Measurements from ENCODE around the gene NUP43. TPM values are rescaled to one million over a fixed set of nuclear protein-coding genes. Genes with fewer than 3 reads are reported as not detected.

NUP43 gene
- total and polyA plus RNA-seq, 2 donors (not counting 1 experiment from before 2014, with no cell fraction given) = 12.9 to 75.7 TPM

- Histone ChIP-seq H2AFZ (ENCODE audit: insufficient read depth, low read depth, low read length, poor library complexity, severe bottlenecking) (no peak overlapping the region), H3K4me2 (replicated peaks; ENCODE audit: low read depth, low read length, poor library complexity, severe bottlenecking) (no peak overlapping the region), H3K4me1 (ENCODE audit: control insufficient read depth in 2 of 2, insufficient read depth in 2 of 2, low read length in 2 of 2) (no peaks in the 10 kb centered on the region), H3K36me3 (replicated peaks in 1 of 2; ENCODE audit: control extremely low read depth in 1 of 2, control insufficient read depth in 1 of 2, extremely low read depth in 1 of 2, insufficient read depth in 2 of 2, low read length in 1 of 2) (peaks cover 8 to 59% of the 10 kb centered on the region in 2 experiments), H3K9ac (ENCODE audit: low read length) (no peak overlapping the region), H3K27me3 (replicated peaks in 1 of 4; ENCODE audit: control extremely low read depth in 1 of 4, control insufficient read depth in 3 of 4, insufficient read depth in 4 of 4, low read length in 3 of 4) (no peaks in the 10 kb centered on the region), H3K9me3 (ENCODE audit: control extremely low read depth in 1 of 3, control insufficient read depth in 2 of 3, insufficient read depth in 1 of 3, low read length in 2 of 3) (no peaks in the 10 kb centered on the region), H4K20me1 (ENCODE audit: control insufficient read depth, insufficient read depth, low read length, poor library complexity, severe bottlenecking) (no peaks in the 10 kb centered on the region), H3K79me2 (ENCODE audit: control insufficient read depth, insufficient read depth, low read length) (peaks cover 3% of the 10 kb centered on the region), H3K4me3 (ENCODE audit: control extremely low read depth in 1 of 5, extremely low read depth in 1 of 5, insufficient read depth in 1 of 5, low read depth in 2 of 5, low read length in 4 of 5) (no peak overlapping the region), H3K27ac (ENCODE audit: low read length in 2 of 2) (no peak overlapping the region)
- Mint-ChIP-seq H3K4me1 (no peaks in the 10 kb centered on the region), H3K27me3 (no peaks in the 10 kb centered on the region), H3K4me3 (no peak overlapping the region), H3K27ac (no peak overlapping the region), H3K9me3 (ENCODE audit: insufficient read depth) (no peaks in the 10 kb centered on the region)
- WGBS (ENCODE audit: insufficient coverage) = no CpG with 5 or more reads among the region's 1 CpG
- intact Hi-C loops (cut with micrococcal nuclease) = no loop called here
- ATAC-seq (ENCODE audit: low read depth) = no peak
- CTCF ChIA-PET = interaction anchor here (0.6 kb wide), 1 partner anchor 11 kb away, joined by 5 read pairs; no protein-coding TSS in a partner anchor
- POLR2A ChIA-PET = no interaction called here
- no peak for DNase-seq
- TF ChIP-seq CTCF (IDR thresholded peaks at IDR 0.05) = no peak
- TF ChIP-seq EZH2 (IDR thresholded peaks at IDR 0.05; ENCODE audit: borderline replicate concordance, insufficient read depth, low read depth, low read length, poor library complexity, severe bottlenecking) = no peak
Observed at GRCh38 chr6:149734915-149735314, 11.4 kb downstream of the NUP43 start.

GRCh38 chr6:149733089-149733720, 13.1 kb downstream of the NUP43 start:
- Histone ChIP-seq H4K20me1 (ENCODE audit: control insufficient read depth, insufficient read depth, low read length, poor library complexity, severe bottlenecking) (no peaks in the 10 kb centered on the region), H3K4me3 (ENCODE audit: control extremely low read depth in 1 of 5, extremely low read depth in 1 of 5, insufficient read depth in 1 of 5, low read depth in 2 of 5, low read length in 4 of 5) (no peak overlapping the region), H3K27me3 (replicated peaks in 1 of 4; ENCODE audit: control extremely low read depth in 1 of 4, control insufficient read depth in 3 of 4, insufficient read depth in 4 of 4, low read length in 3 of 4) (no peaks in the 10 kb centered on the region), H3K4me1 (ENCODE audit: control insufficient read depth in 2 of 2, insufficient read depth in 2 of 2, low read length in 2 of 2) (peaks cover 6 to 8% of the 10 kb centered on the region in 2 donors), H3K4me2 (replicated peaks; ENCODE audit: low read depth, low read length, poor library complexity, severe bottlenecking) (no peak overlapping the region), H3K9me3 (ENCODE audit: control extremely low read depth in 1 of 3, control insufficient read depth in 2 of 3, insufficient read depth in 1 of 3, low read length in 2 of 3) (no peaks in the 10 kb centered on the region), H2AFZ (ENCODE audit: insufficient read depth, low read depth, low read length, poor library complexity, severe bottlenecking) (no peak overlapping the region), H3K27ac (ENCODE audit: low read length in 2 of 2) (no peak overlapping the region), H3K79me2 (ENCODE audit: control insufficient read depth, insufficient read depth, low read length) (peaks cover 3% of the 10 kb centered on the region), H3K9ac (ENCODE audit: low read length) (no peak overlapping the region), H3K36me3 (replicated peaks in 1 of 2; ENCODE audit: control extremely low read depth in 1 of 2, control insufficient read depth in 1 of 2, extremely low read depth in 1 of 2, insufficient read depth in 2 of 2, low read length in 1 of 2) (peaks cover 8 to 60% of the 10 kb centered on the region in 2 experiments)
- TF ChIP-seq EZH2 (IDR thresholded peaks at IDR 0.05; ENCODE audit: borderline replicate concordance, insufficient read depth, low read depth, low read length, poor library complexity, severe bottlenecking) (no peak), CTCF (IDR thresholded peaks at IDR 0.05) (no peak)
- DNase-seq (no peak), ATAC-seq (ENCODE audit: low read depth) (no peak)
- ChIA-PET POLR2A (no interaction called here), CTCF (no interaction called here)
- no peak overlapping the region for H3K4me3 Mint-ChIP-seq
- H3K27me3 Mint-ChIP-seq = no peaks in the 10 kb centered on the region
- H3K4me1 Mint-ChIP-seq = peaks cover 7% of the 10 kb centered on the region
- intact Hi-C loops (cut with micrococcal nuclease) = no loop called here
- no peak overlapping the region for H3K27ac Mint-ChIP-seq
- 100% methylated on average over 2 of the region's 2 CpGs for WGBS (ENCODE audit: insufficient coverage)
- no peaks in the 10 kb centered on the region for H3K9me3 Mint-ChIP-seq (ENCODE audit: insufficient read depth)

Measured in B cell (primary cell).